H9 (cell line): ENCODE results near the gene IRX4. TPM values are rescaled to one million over a fixed set of nuclear protein-coding genes. Genes with fewer than 3 reads are reported as not detected.

ENCODE experiments used
- DNase-seq: peaks from one replicate; pipeline ENCODE4 v3.0.0-alpha.2; 2017
- H2AFZ ChIP-seq: one replicate; pipeline ENCODE4 v1.6.1; 2013; ENCODE audit warnings: mild to moderate bottlenecking, low read length, control low read depth, moderate library complexity
- H2AK5ac ChIP-seq: 2 replicates; pipeline ENCODE4 v1.6.1; 2013; ENCODE audit warnings: low read length, control low read depth, mixed read lengths; ENCODE audit not compliant: insufficient read length
- H2BK120ac ChIP-seq: one replicate; pipeline ENCODE4 v1.6.1; 2013; ENCODE audit warnings: low read depth, mild to moderate bottlenecking, low read length, control low read depth, inconsistent platforms; ENCODE audit not compliant: poor library complexity, severe bottlenecking
- H2BK12ac ChIP-seq: 2 replicates; pipeline ENCODE4 v1.6.1; 2013; ENCODE audit warnings: low read length, control low read depth, mixed read lengths, low read depth; ENCODE audit not compliant: insufficient read length
- H2BK15ac ChIP-seq: 2 replicates; pipeline ENCODE4 v1.6.1; 2013; ENCODE audit warnings: low read depth, low read length, control low read depth
- H2BK20ac ChIP-seq: one replicate; pipeline ENCODE4 v1.6.1; 2013; ENCODE audit warnings: low read depth, mild to moderate bottlenecking, low read length, control low read depth, inconsistent platforms; ENCODE audit not compliant: poor library complexity, severe bottlenecking
- H2BK5ac ChIP-seq: 2 replicates; pipeline ENCODE4 v1.6.1; 2013; ENCODE audit warnings: low read length, control low read depth, mixed read lengths; ENCODE audit not compliant: insufficient read length
- H3K14ac ChIP-seq: 2 replicates; pipeline ENCODE4 v1.6.1; 2013; ENCODE audit warnings: low read length, control low read depth; ENCODE audit not compliant: insufficient read depth
- H3K18ac ChIP-seq: 2 replicates; pipeline ENCODE4 v1.6.1; 2013; ENCODE audit warnings: low read depth, mild to moderate bottlenecking, mixed read lengths, low read length, control low read depth; ENCODE audit not compliant: insufficient read length
- H3K23ac ChIP-seq: 2 replicates; pipeline ENCODE4 v1.6.1; 2013; ENCODE audit warnings: low read length, control low read depth, mixed read lengths, low read depth; ENCODE audit not compliant: insufficient read length
- H3K23me2 ChIP-seq: 2 replicates; pipeline ENCODE4 v1.6.1; 2013; ENCODE audit warnings: low read depth, mild to moderate bottlenecking, mixed read lengths, low read length, control low read depth; ENCODE audit not compliant: insufficient read length, poor library complexity, severe bottlenecking
- H3K27ac ChIP-seq: 2 replicates; pipeline ENCODE4 v1.5.1; 2013; ENCODE audit warnings: low read length, control low read depth, mixed read lengths, low read depth; ENCODE audit not compliant: insufficient read length
- H3K27me3 ChIP-seq: 2 replicates; pipeline ENCODE4 v1.6.1; 2013; ENCODE audit warnings: low read length, control low read depth, inconsistent platforms; ENCODE audit not compliant: insufficient read depth
- H3K4ac ChIP-seq: 2 replicates; pipeline ENCODE4 v1.6.1; 2013; ENCODE audit warnings: low read depth, mild to moderate bottlenecking, control low read depth, inconsistent platforms, low read length, moderate library complexity
- H3K4me1 ChIP-seq: 2 replicates; pipeline ENCODE4 v1.6.1; 2013; ENCODE audit warnings: low read length, control low read depth, inconsistent platforms; ENCODE audit not compliant: insufficient read depth
- H3K4me2 ChIP-seq: 2 replicates; pipeline ENCODE4 v1.6.1; 2013; ENCODE audit warnings: low read length, control low read depth, mixed read lengths; ENCODE audit not compliant: insufficient read length, insufficient read depth
- H3K56ac ChIP-seq: 2 replicates; pipeline ENCODE4 v1.6.1; 2013; ENCODE audit warnings: low read depth, mild to moderate bottlenecking, mixed read lengths, low read length, control low read depth; ENCODE audit not compliant: insufficient read length
- H3K79me1 ChIP-seq: 2 replicates; pipeline ENCODE4 v1.6.1; 2013; ENCODE audit warnings: low read depth, mild to moderate bottlenecking, moderate library complexity, low read length, control low read depth, inconsistent platforms; ENCODE audit not compliant: insufficient read depth, poor library complexity, severe bottlenecking
- H3K79me2 ChIP-seq: 2 replicates; pipeline ENCODE4 v1.6.1; 2013; ENCODE audit warnings: low read length, control low read depth, inconsistent platforms; ENCODE audit not compliant: insufficient read depth
- H3K9ac ChIP-seq: 2 replicates; pipeline ENCODE4 v1.6.1; 2013; ENCODE audit warnings: low read length, control low read depth, mixed read lengths; ENCODE audit not compliant: insufficient read length; ENCODE audit errors: extremely low read depth
- H3K9me3 ChIP-seq: one replicate; pipeline ENCODE4 v1.6.1; 2013; ENCODE audit warnings: low read depth, low read length, inconsistent platforms; ENCODE audit not compliant: control insufficient read depth
- H3T11ph ChIP-seq: one replicate; pipeline ENCODE4 v1.6.1; 2013; ENCODE audit warnings: mild to moderate bottlenecking, low read length, control low read depth, inconsistent platforms
- H4K20me1 ChIP-seq: one replicate; pipeline ENCODE4 v1.6.1; 2013; ENCODE audit not compliant: control insufficient read depth, insufficient read length, insufficient read depth
- H4K5ac ChIP-seq: 2 replicates; pipeline ENCODE4 v1.6.1; 2013; ENCODE audit warnings: low read depth, mild to moderate bottlenecking, mixed read lengths, low read length, control low read depth; ENCODE audit not compliant: insufficient read length
- H4K8ac ChIP-seq: replicated peaks from 2 replicates; pipeline ENCODE4 v1.6.1; 2013; ENCODE audit warnings: low read length, control low read depth, mixed read lengths, low read depth; ENCODE audit not compliant: insufficient read length
- H4K91ac ChIP-seq: 2 replicates; pipeline ENCODE4 v1.6.1; 2013; ENCODE audit warnings: low read depth, mild to moderate bottlenecking, moderate library complexity, mixed read lengths, low read length, control low read depth; ENCODE audit not compliant: insufficient read length
- H3K27ac Mint-ChIP-seq, 3 experiments: 2 replicates in 2 of 3; 3 replicates in 1 of 3; pipeline ENCODE4 v1.8.0; 2020 to 2021; ENCODE audit warnings: mixed read lengths in 3 of 3, mild to moderate bottlenecking in 1 of 3, moderate library complexity in 1 of 3
- H3K27me3 Mint-ChIP-seq: 2 replicates; pipeline ENCODE4 v1.8.0; 2021; ENCODE audit warnings: low read depth, mild to moderate bottlenecking, moderate library complexity, mixed read lengths
- H3K36me3 Mint-ChIP-seq, 3 experiments: 2 replicates in 2 of 3; 3 replicates in 1 of 3; pipeline ENCODE4 v1.8.0; 2020 to 2021; ENCODE audit warnings: low read depth in 3 of 3, mixed read lengths in 3 of 3; ENCODE audit not compliant: insufficient read depth in 1 of 3
- H3K4me1 Mint-ChIP-seq, 2 experiments: 2 replicates each; pipeline ENCODE4 v1.8.0; 2020; ENCODE audit warnings: mixed read lengths in 2 of 2
- H3K4me3 Mint-ChIP-seq, 2 experiments: 2 replicates in 1 of 2; 3 replicates in 1 of 2; pipeline ENCODE4 v1.8.0; 2020 to 2021; ENCODE audit warnings: mild to moderate bottlenecking in 2 of 2, mixed read lengths in 2 of 2, moderate library complexity in 1 of 2
- H3K9me3 Mint-ChIP-seq, 2 experiments: 2 replicates in 1 of 2; 3 replicates in 1 of 2; pipeline ENCODE4 v1.8.0; 2020; ENCODE audit warnings: mild to moderate bottlenecking in 2 of 2, mixed read lengths in 2 of 2, moderate library complexity in 1 of 2
- CTCF ChIP-seq: fragments of 200-600 bp; sonication (generic); conservative IDR thresholded peaks from 3 replicates; pipeline ENCODE4 v1.8.0; 2021; ENCODE audit warnings: antibody characterized with exemption, mild to moderate bottlenecking
- WGBS: extraction: QIAGEN DNeasy Blood & Tissue Kit; methylation state at CpG from one replicate; pipeline ENCODE4 v1.1.7; 2013; ENCODE audit warnings: missing lambda C conversion rate, low lambda C conversion rate, mixed read lengths; ENCODE audit not compliant: insufficient read length; ENCODE audit errors: extremely low coverage; 5-methylcytosine and 5-hydroxymethylcytosine counted together
- total RNA-seq: library from RNA; stranded (reverse); gene quantifications from 2 replicates; pipeline ENCODE4 v1.2.1, GENCODE V29; 2021

IRX4 gene
- total RNA-seq, 1 experiment from 2014 or later, result 3.2 TPM

DNA sequence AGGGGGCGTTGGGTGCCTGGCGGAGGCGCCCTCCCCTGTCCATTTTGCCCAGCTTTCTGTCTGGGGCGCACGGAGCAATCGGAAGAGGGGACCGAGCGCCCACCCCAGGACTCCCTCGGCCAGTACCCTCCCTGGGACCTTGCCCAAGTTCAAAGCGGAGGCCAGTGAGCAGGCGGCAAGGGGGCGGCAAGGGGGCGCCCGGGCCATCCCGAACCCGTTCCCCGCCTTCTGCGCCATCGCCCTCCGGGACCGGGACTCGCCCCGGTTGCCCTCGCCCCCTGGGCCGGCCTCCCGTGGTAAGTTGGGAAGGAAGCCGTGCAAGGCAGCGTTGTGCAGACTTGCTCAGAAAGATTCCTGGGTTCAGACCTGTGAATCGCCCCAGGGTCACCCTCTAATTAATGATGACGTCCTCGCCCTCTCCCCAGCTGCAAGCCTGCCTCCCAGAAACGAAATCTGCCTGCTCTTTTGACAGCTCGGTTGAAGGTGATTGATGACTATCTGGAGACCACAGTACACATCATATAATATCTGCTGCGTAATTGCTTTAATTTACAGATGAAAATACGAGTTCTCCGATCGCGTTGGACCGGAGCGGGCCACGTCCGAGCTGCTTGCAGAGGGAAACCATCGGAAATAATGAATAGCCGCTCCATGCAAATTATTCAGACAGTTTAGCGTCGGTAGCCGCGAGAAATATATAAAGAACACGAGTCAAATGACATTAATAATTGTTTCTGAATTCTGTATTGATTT, 1.4 kb upstream of the IRX4 start:
- no peak overlapping the region for H4K91ac ChIP-seq
- H2AK5ac ChIP-seq, result no peak overlapping the region
- H2BK15ac ChIP-seq, result no peak overlapping the region
- Mint-ChIP-seq H3K9me3 (peaks cover 4% of the 10 kb centered on the region in 2 experiments; a peak in 4 of 5 replicates), H3K27me3 (peaks cover 95% of the 10 kb centered on the region), H3K27ac (no peak overlapping the region), H3K4me1 (peaks cover 17 to 33% of the 10 kb centered on the region in 2 experiments), H3K36me3 (peaks cover 0 to 12% (median 0%) of the 10 kb centered on the region in 3 experiments; a peak in 3 of 7 replicates), H3K4me3 (peak overlapping the region; percentile 39 to 80)
- no peak overlapping the region for H4K8ac ChIP-seq
- no peak overlapping the region for H3K56ac ChIP-seq
- H3K14ac ChIP-seq, result no peak overlapping the region
- H3K4ac ChIP-seq, result no peak overlapping the region
- H2BK120ac ChIP-seq, result no peak overlapping the region
- no peak overlapping the region for H2AFZ ChIP-seq
- no peak overlapping the region for H3K23ac ChIP-seq
- peak; percentile 51 for DNase-seq
- no peaks in the 10 kb centered on the region for H3K4me1 ChIP-seq
- no CpG with 5 or more reads among the region's 49 CpGs for WGBS
- H2BK5ac ChIP-seq, result no peak overlapping the region
- H3K23me2 ChIP-seq, result peaks cover 21% of the 10 kb centered on the region
- H3K79me1 ChIP-seq, result no peaks in the 10 kb centered on the region
- H3K9ac ChIP-seq, result no peak overlapping the region
- H2BK12ac ChIP-seq, result no peak overlapping the region
- 0 out of 3 replicates have a peak, but pooled peaks have one; percentile 6 for TF ChIP-seq CTCF
- H4K5ac ChIP-seq, result no peak overlapping the region
- H3K27ac ChIP-seq, result no peak overlapping the region
- no peak overlapping the region for H3K18ac ChIP-seq
- H3T11ph ChIP-seq, result no peak overlapping the region
- no peaks in the 10 kb centered on the region for H3K9me3 ChIP-seq
- H3K27me3 ChIP-seq, result peaks cover 69% of the 10 kb centered on the region
- no peaks in the 10 kb centered on the region for H4K20me1 ChIP-seq
- H3K79me2 ChIP-seq, result no peaks in the 10 kb centered on the region
- H3K4me2 ChIP-seq, result peak overlapping the region; percentile 68
- H2BK20ac ChIP-seq, result no peak overlapping the region
